GM04504 (cell line): ENCODE data around the gene RNU6-1.

Experiments used
- DNase-seq: peaks from one replicate; pipeline ENCODE4 v3.0.0-alpha.2; 2012; ENCODE audit warnings: low read depth

The RNU6-1 gene

GRCh38 chr15:67839929-67840748, at the start of gene RNU6-1:
Gene RNU6-1, minus strand, starts transcription at chr15:67840045.
- DNase-seq: peak; percentile 81

DNA sequence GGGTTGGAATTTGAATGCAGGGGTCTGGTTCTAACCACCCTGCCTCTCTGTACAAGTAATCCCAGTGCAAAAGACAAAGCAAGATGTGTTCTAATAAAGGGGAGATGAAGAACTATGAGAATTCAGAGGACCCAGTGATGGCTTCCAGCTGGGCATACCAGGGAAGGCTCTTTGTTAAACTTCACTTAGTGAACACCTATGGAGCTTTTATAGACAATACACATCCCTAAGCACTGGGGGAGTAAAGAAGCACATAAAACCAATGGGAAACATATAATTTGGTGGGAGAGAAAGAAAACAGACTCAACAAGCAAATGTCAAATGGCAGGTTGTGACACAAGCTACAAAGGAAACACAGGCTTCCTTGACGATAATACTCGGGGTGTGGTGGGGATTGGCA, 47.9 kb upstream of the RNU6-1 start:
- DNase-seq: no peak

- DNase-seq: no peak
Observed at GRCh38 chr15:67885861-67886260, 46.0 kb upstream of the RNU6-1 start.

GRCh38 chr15:67885175-67885523, 45.3 kb upstream of the RNU6-1 start:
- DNase-seq: no peak

DNA sequence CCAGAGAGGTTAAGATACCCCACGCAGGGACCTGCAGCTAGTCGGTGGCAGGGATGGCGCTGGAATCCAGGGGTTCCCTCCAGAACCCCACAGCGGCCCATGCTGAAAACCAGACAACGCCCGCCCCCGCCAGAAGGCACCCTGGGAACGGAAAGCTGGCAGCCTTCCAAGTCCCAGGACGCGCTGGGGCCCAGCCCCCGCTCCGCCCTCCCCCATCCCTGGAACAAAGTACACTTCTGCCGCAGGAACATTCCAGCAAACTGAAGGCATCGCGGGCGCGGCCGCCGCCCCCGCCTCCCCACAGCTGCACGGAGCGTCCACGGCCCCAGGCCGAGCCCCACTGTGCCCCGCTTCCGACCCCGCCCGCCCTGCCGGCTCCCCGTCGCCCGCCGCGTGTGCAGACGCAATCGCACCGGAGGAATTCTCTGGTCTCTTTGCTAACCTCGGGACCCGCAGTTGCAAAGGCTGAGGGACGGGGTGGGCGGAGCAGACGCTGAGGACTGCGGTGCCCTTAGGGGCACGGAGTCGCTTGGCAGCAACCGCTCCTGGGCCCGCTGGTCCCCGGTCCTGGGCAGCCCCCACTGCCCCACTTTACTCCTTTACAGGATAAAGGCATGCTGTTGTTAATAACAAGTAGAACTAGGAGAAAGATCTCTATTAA, 44.8 kb upstream of the RNU6-1 start:
- DNase-seq: peak; percentile 5

DNA sequence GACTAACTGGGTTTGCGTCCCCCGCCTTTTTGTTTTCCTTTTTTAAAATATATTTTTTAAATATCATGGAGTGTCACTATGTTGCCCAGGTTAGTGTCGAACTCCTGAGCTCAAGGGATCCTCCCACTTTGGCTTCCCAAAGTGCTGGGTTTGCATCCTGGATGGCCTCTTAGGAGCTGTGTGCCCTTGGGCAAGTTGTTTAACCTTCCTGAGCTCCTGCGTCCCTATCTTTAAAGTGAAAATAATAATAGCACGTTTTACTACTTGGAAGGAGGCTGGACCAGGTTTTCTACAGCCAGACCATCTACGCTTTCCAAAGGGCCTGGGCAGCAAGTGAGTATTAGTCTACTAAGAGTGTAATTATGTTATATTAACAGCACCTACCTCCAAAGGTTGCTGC, 44.2 kb upstream of the RNU6-1 start:
- no peak for DNase-seq

DNA sequence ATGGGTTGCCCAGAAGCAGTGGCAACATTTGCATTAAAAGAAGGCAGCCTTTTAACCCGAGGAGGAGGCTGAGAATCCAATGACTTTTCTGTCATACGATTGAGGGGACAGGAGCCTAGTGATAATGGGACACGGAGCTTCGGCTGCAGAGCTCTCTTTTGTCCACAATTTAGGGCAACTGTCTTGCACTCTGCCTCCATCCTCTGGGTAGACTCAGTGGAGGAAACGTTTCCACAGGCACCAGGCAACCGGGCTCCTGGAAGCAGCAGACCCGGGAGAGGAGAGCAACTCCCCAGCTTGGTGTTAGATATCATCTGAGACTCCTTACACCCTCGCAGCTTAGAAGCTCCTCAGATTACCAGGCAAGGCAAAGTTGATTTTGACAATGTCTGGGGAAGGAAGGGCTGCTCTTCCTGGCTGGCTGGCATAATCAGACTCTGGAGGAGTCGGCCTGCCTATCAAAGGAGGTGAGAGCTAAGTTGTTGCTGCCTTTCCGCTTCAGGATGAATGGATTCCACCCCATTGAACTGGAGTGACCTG, 43.5 kb upstream of the RNU6-1 start:
- no peak for DNase-seq

GRCh38 chr15:67882487-67883233, 42.8 kb upstream of the RNU6-1 start:
- no peak for DNase-seq

GRCh38 chr15:67880651-67881182, 40.9 kb upstream of the RNU6-1 start:
- DNase-seq: no peak

DNA sequence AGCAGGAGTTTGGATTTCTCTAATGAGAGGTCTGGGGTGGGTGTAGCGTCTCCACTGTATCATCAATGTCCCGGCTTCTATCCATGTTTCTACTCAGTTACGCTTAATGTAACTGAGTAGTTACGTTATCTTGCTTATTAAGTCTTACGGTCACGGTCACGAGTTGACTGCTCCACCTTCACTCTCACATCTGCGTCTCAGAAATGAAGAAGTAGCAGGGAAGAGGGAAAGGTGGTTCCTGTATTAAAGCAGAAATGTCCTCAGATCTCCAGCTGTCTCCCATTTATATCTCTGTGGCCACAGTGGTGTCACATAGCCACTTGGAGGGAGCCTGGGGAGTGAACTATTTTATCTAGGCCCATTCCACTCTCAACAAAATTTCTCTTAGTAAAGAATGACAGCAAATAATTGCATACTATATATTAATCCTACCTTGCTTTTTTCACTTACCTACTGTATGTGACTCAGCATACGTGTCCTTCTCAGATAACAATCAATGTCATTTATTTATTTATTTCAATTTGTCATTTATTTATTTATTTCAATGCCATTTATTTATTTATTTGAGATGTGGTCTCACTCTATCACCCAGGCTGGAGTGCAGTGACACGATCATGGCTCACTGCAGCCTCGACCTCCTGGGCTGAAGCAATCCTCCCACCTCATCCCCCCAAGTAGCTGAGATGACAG, 39.7 kb upstream of the RNU6-1 start:
- DNase-seq: no peak

DNA sequence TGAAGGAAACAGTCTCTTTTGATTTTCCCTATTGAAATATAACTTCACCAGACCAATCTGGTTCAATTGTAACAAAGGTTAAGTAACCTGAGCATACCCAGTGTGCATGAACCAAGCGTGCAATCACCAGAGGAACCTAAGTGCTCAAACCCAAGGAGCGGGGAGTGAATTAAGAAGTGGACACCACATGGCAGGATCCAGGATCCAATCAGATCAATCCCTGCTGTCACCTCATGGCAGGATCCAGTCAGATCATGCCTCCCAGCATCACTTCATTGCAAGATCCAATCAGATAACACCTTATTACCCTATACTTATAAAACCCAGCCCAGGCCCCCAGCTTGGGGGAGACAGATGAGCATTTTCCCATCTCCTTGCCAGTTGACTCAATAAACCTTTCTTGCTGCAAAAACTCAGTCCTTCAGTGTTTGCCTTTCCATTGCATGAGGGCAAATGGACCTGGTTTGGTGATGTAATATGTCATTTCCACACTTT, 38.9 kb upstream of the RNU6-1 start:
- no peak for DNase-seq

DNA sequence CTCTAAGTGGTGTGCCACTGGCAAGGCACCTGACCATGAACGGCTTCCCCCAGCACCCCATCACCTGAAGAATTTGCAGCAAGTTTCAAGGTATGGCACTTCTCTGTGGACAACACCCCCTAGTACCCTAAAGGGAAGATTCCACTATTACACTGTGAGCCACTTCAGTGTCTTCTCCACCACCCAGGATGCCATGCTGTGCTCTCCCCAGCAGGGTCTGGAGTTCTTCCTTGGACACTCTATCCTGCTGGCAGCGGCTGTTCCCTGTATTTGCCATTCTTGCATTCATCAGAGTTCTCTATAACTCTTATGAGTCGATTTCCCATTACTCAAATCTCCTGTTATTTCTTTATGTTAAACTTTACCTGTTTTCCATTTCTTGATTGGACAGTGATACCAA, 33.9 kb upstream of the RNU6-1 start:
- no peak for DNase-seq

GRCh38 chr15:67870868-67871408, 31.1 kb upstream of the RNU6-1 start:
- no peak for DNase-seq

- no peak for DNase-seq
Observed at GRCh38 chr15:67869701-67870100, 29.9 kb upstream of the RNU6-1 start.

DNA sequence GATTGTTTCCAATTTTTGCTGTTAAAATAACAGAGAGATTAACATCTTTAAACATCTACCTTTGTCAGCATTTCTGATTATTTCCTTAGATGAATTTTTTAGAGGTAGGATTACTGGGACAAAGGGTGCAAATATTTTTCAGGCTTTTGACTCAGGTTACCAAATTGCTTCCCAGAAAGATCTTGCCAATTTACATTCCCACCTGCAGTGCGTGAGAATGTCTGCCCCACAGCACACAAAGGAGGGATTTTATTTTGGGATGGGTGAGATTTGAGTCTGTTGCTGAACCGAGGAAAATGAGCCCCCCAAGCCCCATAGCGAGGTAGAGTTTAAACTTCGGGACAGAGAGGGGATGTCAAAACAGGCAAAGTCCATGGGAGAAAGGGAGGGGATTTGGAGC, 25.9 kb upstream of the RNU6-1 start:
- no peak for DNase-seq

GRCh38 chr15:67865331-67865730, 25.5 kb upstream of the RNU6-1 start:
- no peak for DNase-seq

DNA sequence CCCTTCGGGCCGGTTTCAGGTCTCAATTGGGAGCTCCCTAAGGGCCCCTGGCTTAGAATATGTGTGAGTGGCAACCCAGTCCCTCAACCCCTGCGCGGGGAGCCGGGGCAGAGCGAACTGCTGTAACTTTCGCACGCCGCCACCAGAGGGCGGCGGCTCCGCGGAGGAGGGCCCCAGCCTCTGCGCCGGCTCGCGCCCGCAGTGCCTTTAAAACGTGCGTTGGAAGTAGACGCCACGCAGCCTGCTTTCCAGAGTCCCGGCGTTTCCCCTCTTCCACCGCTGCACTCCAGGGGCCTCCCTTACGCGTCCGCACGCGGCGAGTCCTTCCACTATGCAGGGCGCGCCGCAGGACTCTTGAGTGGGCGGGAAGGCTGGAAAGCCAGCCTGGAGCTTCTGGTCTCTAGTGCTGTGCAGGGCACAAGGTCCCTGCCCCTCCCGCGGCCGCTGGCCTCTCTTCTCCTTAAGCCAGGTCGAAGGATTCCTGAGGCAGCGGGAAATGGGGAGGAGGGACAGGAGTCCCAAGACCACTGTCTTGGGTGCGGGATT, 23.7 kb upstream of the RNU6-1 start:
- DNase-seq: peak; percentile 40

GRCh38 chr15:67862750-67863441, 23.1 kb upstream of the RNU6-1 start:
- no peak for DNase-seq

GRCh38 chr15:67861983-67862382, 22.1 kb upstream of the RNU6-1 start:
- DNase-seq: no peak

- no peak for DNase-seq
Observed at GRCh38 chr15:67859331-67859946, 19.6 kb upstream of the RNU6-1 start.
